Epidermal melanocyte (primary cell): ENCODE results near the gene TUT1.
"Not testable (repeated sequence)": the region's sequence is repeated elsewhere in the genome, so short reads cannot be mapped to it uniquely, and the experiment has no call there.

Experiments
- DNase-seq: peaks from one replicate; pipeline ENCODE4 v3.0.0; 2011; ENCODE audit warnings: low spot score; ENCODE audit not compliant: insufficient read length

The TUT1 gene

GRCh38 chr11:62604460-62605120, 13.3 kb upstream of the TUT1 start:
- DNase-seq: no peak

GRCh38 chr11:62603776-62604299, 12.5 kb upstream of the TUT1 start:
- DNase-seq: no peak

- no peak for DNase-seq
Measured at GRCh38 chr11:62603072-62603408, 11.7 kb upstream of the TUT1 start.

GRCh38 chr11:62602141-62603071, 11.1 kb upstream of the TUT1 start:
- peak; percentile 81 for DNase-seq

- DNase-seq: peak; percentile 73
Measured at GRCh38 chr11:62601372-62602140, 10.2 kb upstream of the TUT1 start, which contains the start of gene MTA2. TSS of gene MTA2 (minus strand) at chr11:62601865. CDS start at chr11:62601450, 415 bp downstream.

GRCh38 chr11:62601122-62601371, 9.7 kb upstream of the TUT1 start:
- no peak for DNase-seq

GRCh38 chr11:62600367-62601121, 9.2 kb upstream of the TUT1 start:
- DNase-seq: no peak

GRCh38 chr11:62599901-62600300, 8.6 kb upstream of the TUT1 start:
- DNase-seq: no peak

GRCh38 chr11:62599069-62599696, 7.9 kb upstream of the TUT1 start:
- DNase-seq: peak; percentile 98

- no peak for DNase-seq
Measured at GRCh38 chr11:62595124-62595523, 3.8 kb upstream of the TUT1 start.

- DNase-seq: no peak
Measured at GRCh38 chr11:62593434-62594044, 2.2 kb upstream of the TUT1 start.

GRCh38 chr11:62592989-62593421, 1.7 kb upstream of the TUT1 start:
- no peak for DNase-seq

GRCh38 chr11:62592146-62592815, 958 bp upstream of the TUT1 start:
- no peak for DNase-seq

GRCh38 chr11:62588966-62589637, 2.2 kb downstream of the TUT1 start:
- no peak for DNase-seq

- DNase-seq: not testable (repeated sequence)
Measured at GRCh38 chr11:62585356-62585755, 6.0 kb downstream of the TUT1 start.

GRCh38 chr11:62581735-62582134, 9.6 kb downstream of the TUT1 start:
- DNase-seq: not testable (repeated sequence)

- no peak for DNase-seq
Measured at GRCh38 chr11:62580959-62581715, 10.2 kb downstream of the TUT1 start.

GRCh38 chr11:62579252-62579651, 12.1 kb downstream of the TUT1 start:
- no peak for DNase-seq
